Neural cell (in vitro differentiated cells): ENCODE data around the gene CDK8. TPM values are rescaled to one million over a fixed set of nuclear protein-coding genes. Genes with fewer than 3 reads are reported as not detected.

Source experiments
- H2AFZ ChIP-seq: fragments of 200-600, 300-800 bp; sonication (generic), shearing (Covaris generic); 2 replicates; pipeline ENCODE4 v1.6.0; 2014; ENCODE audit warnings: low read depth, mild to moderate bottlenecking, antibody characterized with exemption, low read length, moderate library complexity
- H3F3A ChIP-seq: fragments of 200-600 bp; shearing (Covaris generic); 2 replicates; pipeline ENCODE4 v1.6.1; 2016; ENCODE audit warnings: mild to moderate bottlenecking, moderate library complexity, mixed read lengths, antibody characterized with exemption, low read length; ENCODE audit not compliant: insufficient read depth, poor library complexity, severe bottlenecking
- H3K27ac ChIP-seq: fragments of 200-600, 300-800 bp; sonication (generic), shearing (Covaris generic); 2 replicates; pipeline ENCODE4 v1.5.1; 2014; ENCODE audit warnings: mild to moderate bottlenecking, low read length, moderate library complexity
- H3K27me3 ChIP-seq: fragments of 300-800, 200-600 bp; sonication (generic), shearing (Covaris generic); 2 replicates; pipeline ENCODE4 v1.6.0; 2014; ENCODE audit warnings: mild to moderate bottlenecking, low read depth, low read length, moderate library complexity; ENCODE audit not compliant: insufficient read depth
- H3K36me3 ChIP-seq: fragments of 300-800, 200-600 bp; sonication (generic), shearing (Covaris generic); 2 replicates; pipeline ENCODE4 v1.5.1; 2014; ENCODE audit warnings: mild to moderate bottlenecking, antibody characterized with exemption, low read length, moderate library complexity; ENCODE audit not compliant: insufficient read depth
- H3K4me2 ChIP-seq: fragments of 300-800, 200-600 bp; sonication (generic), shearing (Covaris generic); 2 replicates; pipeline ENCODE4 v1.6.0; 2014; ENCODE audit warnings: mild to moderate bottlenecking, low read length
- H3K4me3 ChIP-seq: fragments of 300-800, 200-600 bp; sonication (generic), shearing (Covaris generic); 2 replicates; pipeline ENCODE4 v1.5.1; 2014; ENCODE audit warnings: mild to moderate bottlenecking, low read length, moderate library complexity
- H3K79me2 ChIP-seq: fragments of 200-600 bp; shearing (Covaris generic); replicated peaks from 2 replicates; pipeline ENCODE4 v1.6.0; 2014; ENCODE audit warnings: mild to moderate bottlenecking, low read length, moderate library complexity; ENCODE audit not compliant: insufficient read depth
- H3K9ac ChIP-seq: fragments of 300-800, 200-600 bp; sonication (generic), shearing (Covaris generic); 2 replicates; pipeline ENCODE4 v1.6.1; 2016; ENCODE audit warnings: mild to moderate bottlenecking, low read length, mixed read lengths
- H3K9me2 ChIP-seq: fragments of 200-600 bp; shearing (Covaris generic); 2 replicates; pipeline ENCODE4 v1.6.1; 2016; ENCODE audit warnings: mild to moderate bottlenecking, low read length, mixed read lengths; ENCODE audit not compliant: insufficient read depth
- H3K9me3 ChIP-seq: fragments of 200-600, 300-800 bp; sonication (generic), shearing (Covaris generic); 2 replicates; pipeline ENCODE4 v1.6.1; 2016; ENCODE audit warnings: mild to moderate bottlenecking, mixed run types, low read length, moderate library complexity, mixed read lengths
- H4K20me1 ChIP-seq: fragments of 200-600 bp; shearing (Covaris generic); 2 replicates; pipeline ENCODE4 v1.6.1; 2016; ENCODE audit warnings: mild to moderate bottlenecking, mixed run types; ENCODE audit not compliant: insufficient read depth
- EP300 ChIP-seq: fragments of 450-650 bp; conservative IDR thresholded peaks from 2 replicates; pipeline ENCODE4 v1.6.1; 2014; ENCODE audit warnings: antibody characterized with exemption, mild to moderate bottlenecking, moderate library complexity; ENCODE audit not compliant: poor library complexity, severe bottlenecking
- MXI1 ChIP-seq: fragments of 450-650 bp; conservative IDR thresholded peaks from 2 replicates; pipeline ENCODE4 v1.6.1; 2014; ENCODE audit warnings: antibody characterized with exemption, mild to moderate bottlenecking; ENCODE audit not compliant: poor library complexity, severe bottlenecking
- POLR2AphosphoS5 ChIP-seq: IDR thresholded peaks from 2 replicates; pipeline ENCODE4 v1.6.1; 2012
- RAD21 ChIP-seq: fragments of 450-650 bp; conservative IDR thresholded peaks from 2 replicates; pipeline ENCODE4 v1.6.1; 2014; ENCODE audit warnings: antibody characterized with exemption, mild to moderate bottlenecking, moderate library complexity
- polyA plus RNA-seq: library from polyadenylated mRNA; depleted of rRNA; stranded (reverse); fragments of >200 nt; gene quantifications from 2 replicates; pipeline ENCODE4 v1.2.3, GENCODE V29; 2014
- TF ChIP-seq, protein P1 (sequence below): fragments of 450-650 bp; IDR thresholded peaks from 2 replicates; pipeline ENCODE4 v1.5.1; 2014; ENCODE audit warnings: antibody characterized with exemption, mild to moderate bottlenecking, moderate library complexity; ENCODE audit not compliant: poor library complexity, severe bottlenecking
- TF ChIP-seq, protein P2 (sequence below): IDR thresholded peaks from 2 replicates; pipeline ENCODE4 v1.6.1; 2012; ENCODE audit warnings: borderline replicate concordance

The CDK8 gene
- polyA plus RNA-seq, 1 donor from 2014 or later: 58.9 TPM

DNA sequence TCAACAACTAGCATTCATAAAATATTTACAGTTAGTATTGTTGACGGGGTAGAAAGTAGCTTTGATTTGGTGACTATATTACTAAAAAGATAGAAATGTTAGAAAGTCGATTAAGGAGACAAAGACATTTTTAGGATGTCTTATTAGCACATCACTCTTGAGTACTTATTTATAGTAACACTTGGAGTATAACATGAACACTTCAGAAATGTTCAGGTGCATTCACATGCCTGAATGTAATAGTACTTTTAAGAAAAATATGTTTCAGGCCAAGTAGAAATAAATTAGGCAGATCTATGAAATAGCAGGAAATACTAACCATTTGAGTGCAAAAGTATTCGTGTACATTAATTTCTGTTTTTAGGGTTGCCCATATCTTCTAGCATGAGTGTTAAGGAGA, 70.4 kb downstream of the CDK8 start (continued):
- no peak for TF ChIP-seq RAD21

DNA sequence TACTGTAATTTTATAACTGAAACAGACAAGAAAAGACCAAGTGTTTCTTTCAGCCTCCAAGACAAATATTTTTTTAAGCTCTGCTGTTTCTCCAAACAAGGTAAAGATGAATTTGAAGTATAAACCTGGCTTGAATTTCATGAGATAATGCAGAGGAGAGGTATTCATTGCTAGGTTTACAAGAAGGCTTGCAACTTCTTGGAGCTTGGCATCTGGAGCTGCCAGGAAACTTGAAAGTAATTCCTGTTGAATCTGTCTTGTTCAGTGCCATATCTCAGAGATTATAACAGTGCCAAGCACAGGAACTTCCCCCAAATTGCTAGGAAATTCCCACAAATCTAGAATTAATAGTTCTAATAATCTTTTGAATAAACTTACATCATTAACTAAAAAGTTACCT, 70.9 kb downstream of the CDK8 start:
- H3K79me2 ChIP-seq: peaks cover 26% of the 10 kb centered on the region
- H2AFZ ChIP-seq: no peak overlapping the region
- H3K9ac ChIP-seq: no peak overlapping the region
- H3K36me3 ChIP-seq: no peaks in the 10 kb centered on the region
- H3K27ac ChIP-seq: no peak overlapping the region
- no peaks in the 10 kb centered on the region for H3F3A ChIP-seq
- no peaks in the 10 kb centered on the region for H3K27me3 ChIP-seq
- TF ChIP-seq POLR2AphosphoS5 (no peak), EP300 (no peak)
- no peak overlapping the region for H3K4me2 ChIP-seq
- H4K20me1 ChIP-seq: no peaks in the 10 kb centered on the region
- no peak overlapping the region for H3K4me3 ChIP-seq
- no peaks in the 10 kb centered on the region for H3K9me2 ChIP-seq
- no peaks in the 10 kb centered on the region for H3K9me3 ChIP-seq

DNA sequence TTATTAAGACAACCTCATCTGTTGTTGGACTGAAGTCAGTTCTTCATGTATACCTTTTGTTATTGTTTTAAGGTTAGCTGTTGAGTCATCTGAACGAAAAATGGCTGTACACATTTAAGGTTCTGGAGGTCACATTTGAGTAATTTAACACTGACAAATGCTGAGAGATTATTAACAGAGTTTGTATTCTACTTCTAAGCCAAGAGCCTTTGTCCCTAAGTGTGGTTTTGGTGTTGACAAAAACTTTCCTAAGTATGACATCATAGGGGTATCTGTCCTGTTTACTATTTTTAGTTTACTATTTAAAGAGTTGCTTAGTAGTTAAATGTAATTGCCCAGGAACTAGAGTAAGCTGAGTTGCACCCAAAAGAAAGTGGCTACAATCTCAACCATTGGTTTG, 71.9 kb downstream of the CDK8 start:
- peaks cover 31% of the 10 kb centered on the region for H3K79me2 ChIP-seq

More for the DNA sequence above, 71.9 kb downstream of the CDK8 start:
- TF ChIP-seq MXI1: no peak
- TF ChIP-seq RAD21: no peak
- TF ChIP-seq, protein P1, sequence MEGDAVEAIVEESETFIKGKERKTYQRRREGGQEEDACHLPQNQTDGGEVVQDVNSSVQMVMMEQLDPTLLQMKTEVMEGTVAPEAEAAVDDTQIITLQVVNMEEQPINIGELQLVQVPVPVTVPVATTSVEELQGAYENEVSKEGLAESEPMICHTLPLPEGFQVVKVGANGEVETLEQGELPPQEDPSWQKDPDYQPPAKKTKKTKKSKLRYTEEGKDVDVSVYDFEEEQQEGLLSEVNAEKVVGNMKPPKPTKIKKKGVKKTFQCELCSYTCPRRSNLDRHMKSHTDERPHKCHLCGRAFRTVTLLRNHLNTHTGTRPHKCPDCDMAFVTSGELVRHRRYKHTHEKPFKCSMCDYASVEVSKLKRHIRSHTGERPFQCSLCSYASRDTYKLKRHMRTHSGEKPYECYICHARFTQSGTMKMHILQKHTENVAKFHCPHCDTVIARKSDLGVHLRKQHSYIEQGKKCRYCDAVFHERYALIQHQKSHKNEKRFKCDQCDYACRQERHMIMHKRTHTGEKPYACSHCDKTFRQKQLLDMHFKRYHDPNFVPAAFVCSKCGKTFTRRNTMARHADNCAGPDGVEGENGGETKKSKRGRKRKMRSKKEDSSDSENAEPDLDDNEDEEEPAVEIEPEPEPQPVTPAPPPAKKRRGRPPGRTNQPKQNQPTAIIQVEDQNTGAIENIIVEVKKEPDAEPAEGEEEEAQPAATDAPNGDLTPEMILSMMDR: no peak
- TF ChIP-seq, protein P2, sequence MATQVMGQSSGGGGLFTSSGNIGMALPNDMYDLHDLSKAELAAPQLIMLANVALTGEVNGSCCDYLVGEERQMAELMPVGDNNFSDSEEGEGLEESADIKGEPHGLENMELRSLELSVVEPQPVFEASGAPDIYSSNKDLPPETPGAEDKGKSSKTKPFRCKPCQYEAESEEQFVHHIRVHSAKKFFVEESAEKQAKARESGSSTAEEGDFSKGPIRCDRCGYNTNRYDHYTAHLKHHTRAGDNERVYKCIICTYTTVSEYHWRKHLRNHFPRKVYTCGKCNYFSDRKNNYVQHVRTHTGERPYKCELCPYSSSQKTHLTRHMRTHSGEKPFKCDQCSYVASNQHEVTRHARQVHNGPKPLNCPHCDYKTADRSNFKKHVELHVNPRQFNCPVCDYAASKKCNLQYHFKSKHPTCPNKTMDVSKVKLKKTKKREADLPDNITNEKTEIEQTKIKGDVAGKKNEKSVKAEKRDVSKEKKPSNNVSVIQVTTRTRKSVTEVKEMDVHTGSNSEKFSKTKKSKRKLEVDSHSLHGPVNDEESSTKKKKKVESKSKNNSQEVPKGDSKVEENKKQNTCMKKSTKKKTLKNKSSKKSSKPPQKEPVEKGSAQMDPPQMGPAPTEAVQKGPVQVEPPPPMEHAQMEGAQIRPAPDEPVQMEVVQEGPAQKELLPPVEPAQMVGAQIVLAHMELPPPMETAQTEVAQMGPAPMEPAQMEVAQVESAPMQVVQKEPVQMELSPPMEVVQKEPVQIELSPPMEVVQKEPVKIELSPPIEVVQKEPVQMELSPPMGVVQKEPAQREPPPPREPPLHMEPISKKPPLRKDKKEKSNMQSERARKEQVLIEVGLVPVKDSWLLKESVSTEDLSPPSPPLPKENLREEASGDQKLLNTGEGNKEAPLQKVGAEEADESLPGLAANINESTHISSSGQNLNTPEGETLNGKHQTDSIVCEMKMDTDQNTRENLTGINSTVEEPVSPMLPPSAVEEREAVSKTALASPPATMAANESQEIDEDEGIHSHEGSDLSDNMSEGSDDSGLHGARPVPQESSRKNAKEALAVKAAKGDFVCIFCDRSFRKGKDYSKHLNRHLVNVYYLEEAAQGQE: no peak
- no peak for TF ChIP-seq EP300
- Histone ChIP-seq H3K9ac (no peak overlapping the region), H2AFZ (no peak overlapping the region), H3K36me3 (no peaks in the 10 kb centered on the region), H3K4me2 (no peak overlapping the region), H3K9me3 (no peaks in the 10 kb centered on the region), H3K27me3 (no peaks in the 10 kb centered on the region), H3K27ac (no peak overlapping the region), H3F3A (no peaks in the 10 kb centered on the region), H3K4me3 (no peak overlapping the region), H3K9me2 (no peaks in the 10 kb centered on the region), H4K20me1 (no peaks in the 10 kb centered on the region)
